ENCODE measurements around the gene DMWD. TPM values are rescaled to one million over a fixed set of nuclear protein-coding genes. Genes with fewer than 3 reads are reported as not detected.
A peak's percentile ranks its signal among the peaks of the same experiment; 100 is the strongest.

DMWD gene
- polyA plus RNA-seq (2013, experiment 1 of 2), result 44.6 TPM
- 38.7 TPM for polyA plus RNA-seq (2013, experiment 2 of 2)

- H3K27ac ChIP-seq (ENCODE audit: low read depth, low read length, severe bottlenecking), result peak within 1 kb of the TSS; percentile 60
- H3K9me3 ChIP-seq (ENCODE audit: control insufficient read depth, low read length), result no peaks in the 10 kb centered on the region
- peak within 1 kb of the TSS; percentile 82 for H3K4me3 ChIP-seq (ENCODE audit: extremely low read depth, insufficient read depth, low read length, poor library complexity, severe bottlenecking)
- H3K36me3 ChIP-seq (ENCODE audit: control insufficient read depth, insufficient read depth, low read length), result peaks cover 30% of the 10 kb centered on the region
- peaks cover 15% of the 10 kb centered on the region for H3K4me1 ChIP-seq (ENCODE audit: control insufficient read depth, insufficient read depth, low read length, poor library complexity, severe bottlenecking)
- 0% methylated on average over 77 to 83 of the region's 86 CpGs for WGBS, 2 experiments (ENCODE audit: insufficient coverage in 2 of 2)
Observed at GRCh38 chr19:45792470-45793177, at the start of gene DMWD. Gene DMWD (minus strand): TSS chr19:45792845. CDS start chr19:45792756, 89 bp downstream.

- peaks cover 95% of the 10 kb centered on the region for H3K36me3 ChIP-seq (ENCODE audit: control insufficient read depth, insufficient read depth, low read length)
- WGBS, 2 experiments (ENCODE audit: insufficient coverage in 2 of 2), result 96% methylated on average over 10 to 11 of the region's 14 CpGs
Observed at GRCh38 chr19:45842198-45842597, 49.6 kb upstream of the DMWD start.

DNA sequence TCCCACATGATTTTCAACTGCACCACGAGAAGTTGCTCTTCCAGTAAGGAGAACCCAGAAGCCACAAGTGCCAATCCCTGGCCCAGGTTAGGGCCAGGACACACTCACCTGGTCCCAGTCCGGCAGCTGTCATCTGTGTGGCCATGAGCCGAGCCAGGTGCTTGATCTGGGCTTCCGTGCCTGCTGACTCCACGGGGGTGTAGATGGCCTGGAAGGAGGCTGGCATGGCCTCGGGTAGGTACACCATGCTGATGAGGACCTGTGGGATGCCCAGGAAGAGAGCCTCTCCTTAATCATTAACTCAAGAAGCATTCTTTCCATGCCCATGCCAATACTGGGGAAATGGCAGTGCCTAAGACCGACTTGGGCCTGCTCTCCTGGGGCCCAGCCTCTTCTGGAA is 42.3 kb upstream of the DMWD start:
- Histone ChIP-seq H3K4me3 (ENCODE audit: extremely low read depth, insufficient read depth, low read length, poor library complexity, severe bottlenecking) (no peak overlapping the region), H3K27ac (ENCODE audit: low read depth, low read length, severe bottlenecking) (no peak overlapping the region), H3K36me3 (ENCODE audit: control insufficient read depth, insufficient read depth, low read length) (peaks cover 92% of the 10 kb centered on the region), H3K9me3 (ENCODE audit: control insufficient read depth, low read length) (peaks cover 6% of the 10 kb centered on the region), H3K4me1 (ENCODE audit: control insufficient read depth, insufficient read depth, low read length, poor library complexity, severe bottlenecking) (no peaks in the 10 kb centered on the region)
- 93 to 100% methylated on average over 4 to 5 of the region's 7 CpGs for WGBS, 2 experiments (ENCODE audit: insufficient coverage in 2 of 2)

More at GRCh38 chr19:45842198-45842597, 49.6 kb upstream of the DMWD start:
- Histone ChIP-seq H3K27ac (ENCODE audit: low read depth, low read length, severe bottlenecking) (no peak overlapping the region), H3K4me1 (ENCODE audit: control insufficient read depth, insufficient read depth, low read length, poor library complexity, severe bottlenecking) (no peaks in the 10 kb centered on the region), H3K4me3 (ENCODE audit: extremely low read depth, insufficient read depth, low read length, poor library complexity, severe bottlenecking) (no peak overlapping the region), H3K9me3 (ENCODE audit: control insufficient read depth, low read length) (peaks cover 6% of the 10 kb centered on the region)

DNA sequence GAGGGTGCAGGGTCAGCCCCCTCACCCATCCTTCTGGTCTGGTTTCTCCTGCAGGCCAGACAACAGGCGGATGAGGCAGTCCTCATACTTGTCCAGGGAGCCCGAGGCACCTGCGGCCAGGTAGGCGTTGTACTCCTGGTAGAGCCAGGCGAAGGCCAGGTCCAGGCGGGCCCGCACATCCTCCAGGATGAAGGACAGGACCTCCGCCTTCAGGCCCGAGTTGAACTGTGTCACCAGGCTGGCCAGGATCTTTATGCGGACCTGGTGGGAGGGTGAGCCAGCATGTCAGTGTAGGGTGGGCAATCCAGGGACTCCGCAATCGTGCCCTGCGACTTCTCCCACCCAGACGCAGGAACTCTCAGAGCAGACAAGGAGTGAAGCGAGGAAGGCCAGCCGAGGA is 36.3 kb upstream of the DMWD start:
- Histone ChIP-seq H3K36me3 (ENCODE audit: control insufficient read depth, insufficient read depth, low read length) (peaks cover 96% of the 10 kb centered on the region), H3K9me3 (ENCODE audit: control insufficient read depth, low read length) (no peaks in the 10 kb centered on the region), H3K27ac (ENCODE audit: low read depth, low read length, severe bottlenecking) (no peak overlapping the region), H3K4me1 (ENCODE audit: control insufficient read depth, insufficient read depth, low read length, poor library complexity, severe bottlenecking) (no peaks in the 10 kb centered on the region), H3K4me3 (ENCODE audit: extremely low read depth, insufficient read depth, low read length, poor library complexity, severe bottlenecking) (no peak overlapping the region)
- 97 to 98% methylated on average over 14 to 16 of the region's 16 CpGs for WGBS, 2 experiments (ENCODE audit: insufficient coverage in 2 of 2)

GRCh38 chr19:45828523-45828922 is 35.9 kb upstream of the DMWD start:
- H3K4me3 ChIP-seq (ENCODE audit: extremely low read depth, insufficient read depth, low read length, poor library complexity, severe bottlenecking), result no peak overlapping the region
- H3K9me3 ChIP-seq (ENCODE audit: control insufficient read depth, low read length), result no peaks in the 10 kb centered on the region
- 95 to 96% methylated on average over 9 of the region's 9 CpGs for WGBS, 2 experiments (ENCODE audit: insufficient coverage in 2 of 2)
- H3K4me1 ChIP-seq (ENCODE audit: control insufficient read depth, insufficient read depth, low read length, poor library complexity, severe bottlenecking), result no peaks in the 10 kb centered on the region
- peaks cover 96% of the 10 kb centered on the region for H3K36me3 ChIP-seq (ENCODE audit: control insufficient read depth, insufficient read depth, low read length)
- H3K27ac ChIP-seq (ENCODE audit: low read depth, low read length, severe bottlenecking), result no peak overlapping the region

- Histone ChIP-seq H3K4me1 (ENCODE audit: control insufficient read depth, insufficient read depth, low read length, poor library complexity, severe bottlenecking) (no peaks in the 10 kb centered on the region), H3K4me3 (ENCODE audit: extremely low read depth, insufficient read depth, low read length, poor library complexity, severe bottlenecking) (no peak overlapping the region), H3K27ac (ENCODE audit: low read depth, low read length, severe bottlenecking) (no peak overlapping the region), H3K36me3 (ENCODE audit: control insufficient read depth, insufficient read depth, low read length) (peaks cover 96% of the 10 kb centered on the region), H3K9me3 (ENCODE audit: control insufficient read depth, low read length) (no peaks in the 10 kb centered on the region)
- 95 to 96% methylated on average over 16 of the region's 16 CpGs for WGBS, 2 experiments (ENCODE audit: insufficient coverage in 2 of 2)
Observed at GRCh38 chr19:45827459-45828093, 34.9 kb upstream of the DMWD start.

DNA sequence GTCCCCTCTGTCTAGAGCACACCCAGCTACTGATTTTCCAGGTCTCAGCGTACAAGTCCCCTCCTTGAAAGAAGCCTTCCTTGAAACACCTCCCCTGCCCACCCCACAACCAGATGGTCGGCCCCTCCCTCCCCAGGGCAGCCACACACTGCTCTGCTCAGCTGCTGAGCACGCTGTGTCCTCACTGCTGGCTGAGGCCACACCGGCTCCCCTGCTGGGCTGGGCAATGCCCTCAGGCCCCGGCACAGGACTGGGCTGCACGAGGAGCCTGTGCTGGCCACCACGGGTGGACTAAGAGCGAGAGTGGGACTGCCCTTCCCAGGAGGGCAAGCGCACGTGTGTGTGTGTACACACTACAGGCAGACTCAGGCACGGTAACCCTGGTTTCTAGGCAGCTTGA is 34.3 kb upstream of the DMWD start:
- H3K36me3 ChIP-seq (ENCODE audit: control insufficient read depth, insufficient read depth, low read length), result peaks cover 95% of the 10 kb centered on the region
- H3K4me1 ChIP-seq (ENCODE audit: control insufficient read depth, insufficient read depth, low read length, poor library complexity, severe bottlenecking), result no peaks in the 10 kb centered on the region
- no peak overlapping the region for H3K27ac ChIP-seq (ENCODE audit: low read depth, low read length, severe bottlenecking)
- 96% methylated on average over 7 to 9 of the region's 11 CpGs for WGBS, 2 experiments (ENCODE audit: insufficient coverage in 2 of 2)
- no peaks in the 10 kb centered on the region for H3K9me3 ChIP-seq (ENCODE audit: control insufficient read depth, low read length)
- H3K4me3 ChIP-seq (ENCODE audit: extremely low read depth, insufficient read depth, low read length, poor library complexity, severe bottlenecking), result no peak overlapping the region

GRCh38 chr19:45825917-45826893 is 33.6 kb upstream of the DMWD start:
- no peaks in the 10 kb centered on the region for H3K9me3 ChIP-seq (ENCODE audit: control insufficient read depth, low read length)
- 86 to 88% methylated on average over 18 to 21 of the region's 22 CpGs for WGBS, 2 experiments (ENCODE audit: insufficient coverage in 2 of 2)
- H3K4me3 ChIP-seq (ENCODE audit: extremely low read depth, insufficient read depth, low read length, poor library complexity, severe bottlenecking), result no peak overlapping the region
- H3K36me3 ChIP-seq (ENCODE audit: control insufficient read depth, insufficient read depth, low read length), result peaks cover 95% of the 10 kb centered on the region
- no peaks in the 10 kb centered on the region for H3K4me1 ChIP-seq (ENCODE audit: control insufficient read depth, insufficient read depth, low read length, poor library complexity, severe bottlenecking)
- H3K27ac ChIP-seq (ENCODE audit: low read depth, low read length, severe bottlenecking), result no peak overlapping the region

GRCh38 chr19:45825263-45825605 is 32.6 kb upstream of the DMWD start:
- H3K27ac ChIP-seq (ENCODE audit: low read depth, low read length, severe bottlenecking), result no peak overlapping the region
- 92 to 96% methylated on average over 4 to 5 of the region's 8 CpGs for WGBS, 2 experiments (ENCODE audit: insufficient coverage in 2 of 2)
- H3K9me3 ChIP-seq (ENCODE audit: control insufficient read depth, low read length), result no peaks in the 10 kb centered on the region
- no peaks in the 10 kb centered on the region for H3K4me1 ChIP-seq (ENCODE audit: control insufficient read depth, insufficient read depth, low read length, poor library complexity, severe bottlenecking)
- peaks cover 97% of the 10 kb centered on the region for H3K36me3 ChIP-seq (ENCODE audit: control insufficient read depth, insufficient read depth, low read length)
- H3K4me3 ChIP-seq (ENCODE audit: extremely low read depth, insufficient read depth, low read length, poor library complexity, severe bottlenecking), result no peak overlapping the region

- WGBS, 2 experiments (ENCODE audit: insufficient coverage in 2 of 2), result 95 to 96% methylated on average over 23 to 26 of the region's 26 CpGs
- H3K9me3 ChIP-seq (ENCODE audit: control insufficient read depth, low read length), result no peaks in the 10 kb centered on the region
- no peaks in the 10 kb centered on the region for H3K4me1 ChIP-seq (ENCODE audit: control insufficient read depth, insufficient read depth, low read length, poor library complexity, severe bottlenecking)
- H3K4me3 ChIP-seq (ENCODE audit: extremely low read depth, insufficient read depth, low read length, poor library complexity, severe bottlenecking), result no peak overlapping the region
- peaks cover 97% of the 10 kb centered on the region for H3K36me3 ChIP-seq (ENCODE audit: control insufficient read depth, insufficient read depth, low read length)
- H3K27ac ChIP-seq (ENCODE audit: low read depth, low read length, severe bottlenecking), result no peak overlapping the region
Observed at GRCh38 chr19:45824531-45825262, 32.1 kb upstream of the DMWD start.

Data from mesodermal cell (in vitro differentiated cells).